Keratinocyte (primary cell): ENCODE results near the gene ANTXR2. TPM values are rescaled to one million over a fixed set of nuclear protein-coding genes. Genes with fewer than 3 reads are reported as not detected.

Source experiments
- DNase-seq: peaks from one replicate; pipeline ENCODE4 v3.0.0-alpha.2; 2011; ENCODE audit warnings: low read depth, missing footprints, low spot score
- FAIRE-seq: peaks from 2 replicates; lab custom pipeline; 2011; peaks lifted over from hg19 to GRCh38; lab: Jason Lieb, UNC
- H2AFZ ChIP-seq: 2 replicates; pipeline ENCODE4 v1.6.0; 2012; ENCODE audit warnings: low read length, control low read depth, inconsistent platforms; ENCODE audit not compliant: control insufficient read depth
- H3K27ac ChIP-seq: 2 replicates; pipeline ENCODE4 v1.5.1; 2011; ENCODE audit warnings: low read length; ENCODE audit not compliant: control insufficient read depth, insufficient read depth
- H3K27me3 ChIP-seq: 3 replicates; pipeline ENCODE4 v1.6.0; 2011; ENCODE audit warnings: low read length; ENCODE audit not compliant: control insufficient read depth, insufficient read depth; ENCODE audit errors: extremely low read depth
- H3K36me3 ChIP-seq, 2 experiments: 2 replicates in 1 of 2; 3 replicates in 1 of 2; pipeline ENCODE4 v1.5.1; 2011; ENCODE audit warnings: low read length in 2 of 2, mild to moderate bottlenecking in 1 of 2; ENCODE audit not compliant: control insufficient read depth in 2 of 2, insufficient read depth in 2 of 2; ENCODE audit errors: extremely low read depth in 1 of 2
- H3K4me1 ChIP-seq: 3 replicates; pipeline ENCODE4 v1.5.1; 2011; ENCODE audit warnings: low read length; ENCODE audit not compliant: control insufficient read depth, insufficient read depth; ENCODE audit errors: extremely low read depth
- H3K4me2 ChIP-seq: 3 replicates; pipeline ENCODE4 v1.6.0; 2011; ENCODE audit warnings: low read depth, low read length; ENCODE audit not compliant: control insufficient read depth, insufficient read depth; ENCODE audit errors: extremely low read depth
- H3K4me3 ChIP-seq, 3 experiments: fragments of 200-600 bp in 1 of 3; sonication (generic) in 1 of 3; 2 replicates in 2 of 3; 3 replicates in 1 of 3; pipeline ENCODE4 v1.5.1; 2011 to 2016; ENCODE audit warnings: low read length in 3 of 3, mild to moderate bottlenecking in 3 of 3, control low read depth in 2 of 3, inconsistent platforms in 1 of 3, low read depth in 1 of 3, mixed read lengths in 1 of 3, mixed run types in 1 of 3, moderate library complexity in 1 of 3; ENCODE audit not compliant: control insufficient read depth in 2 of 3, insufficient read depth in 2 of 3; ENCODE audit errors: extremely low read depth in 1 of 3
- H3K79me2 ChIP-seq: 2 replicates; pipeline ENCODE4 v1.6.0; 2012; ENCODE audit warnings: low read length; ENCODE audit not compliant: control insufficient read depth, insufficient read depth
- H3K9ac ChIP-seq: 3 replicates; pipeline ENCODE4 v1.6.0; 2011; ENCODE audit warnings: low read length; ENCODE audit not compliant: control insufficient read depth, insufficient read depth; ENCODE audit errors: extremely low read depth
- H3K9me1 ChIP-seq: 3 replicates; pipeline ENCODE4 v1.6.0; 2011; ENCODE audit warnings: low read length; ENCODE audit not compliant: control insufficient read depth, insufficient read depth; ENCODE audit errors: extremely low read depth
- H3K9me3 ChIP-seq: 2 replicates; pipeline ENCODE4 v1.5.1; 2012; ENCODE audit warnings: low read depth, low read length; ENCODE audit not compliant: control insufficient read depth
- H4K20me1 ChIP-seq: 3 replicates; pipeline ENCODE4 v1.6.0; 2011; ENCODE audit warnings: low read length; ENCODE audit not compliant: control insufficient read depth, insufficient read depth; ENCODE audit errors: extremely low read depth
- CTCF ChIP-seq, 3 experiments: IDR thresholded peaks in 1 of 3; conservative IDR thresholded peaks in 1 of 3; optimal IDR thresholded peaks in 1 of 3; 2 replicates in 2 of 3; 3 replicates in 1 of 3; pipeline versions ENCODE3 to v1.5.1; 2011; ENCODE audit warnings: low read length in 3 of 3, mild to moderate bottlenecking in 3 of 3, moderate library complexity in 2 of 3, control low read depth in 1 of 3, inconsistent platforms in 1 of 3; ENCODE audit not compliant: insufficient read depth in 2 of 3; ENCODE audit errors: extremely low read depth in 1 of 3
- EZH2 ChIP-seq: IDR thresholded peaks from one replicate; pipeline ENCODE4 v1.6.1; 2012; ENCODE audit warnings: inconsistent platforms, mild to moderate bottlenecking, low read length, moderate library complexity
- dilution Hi-C: fragments of 300-500 bp; cut with MboI; formaldehyde crosslinking; loops from one replicate; pipeline ENCODE4 v1.7.0; 2020; ENCODE audit warnings: low sequenced_read_pairs; ENCODE audit not compliant: extremely low pct_ligation_motif_present
- polyA plus RNA-seq, 5 experiments: library from polyadenylated mRNA; depleted of rRNA in 3 of 5; stranded (reverse) in 3 of 5; stranded (forward) in 1 of 5; unstranded in 1 of 5; fragments of >200 nt; gene quantifications; 1 replicate in 1 of 5; 2 replicates in 3 of 5; 3 replicates in 1 of 5; pipeline versions ENCODE4 v1.2.1 to v1.2.3, GENCODE V29; 2011 to 2012; ENCODE audit warnings: missing spikeins in 2 of 5, low read depth in 1 of 5, low replicate concordance in 1 of 5

Gene ANTXR2
- polyA plus RNA-seq, 1 donor (not counting 4 experiments of a cell fraction or from before 2014, with no cell fraction given) = 89.1 TPM

- Histone ChIP-seq H3K27ac (peak overlapping the region; percentile 63), H3K4me3 (no peak overlapping the region), H3K9me3 (no peaks in the 10 kb centered on the region), H3K27me3 (no peaks in the 10 kb centered on the region), H3K4me1 (peaks cover 35% of the 10 kb centered on the region), H3K9ac (peak overlapping the region; percentile 34), H4K20me1 (no peaks in the 10 kb centered on the region), H3K79me2 (no peaks in the 10 kb centered on the region), H2AFZ (no peak overlapping the region), H3K4me2 (peak overlapping the region; percentile 31), H3K9me1 (no peaks in the 10 kb centered on the region), H3K36me3 (no peaks in the 10 kb centered on the region)
- no peak for DNase-seq
- no peak for FAIRE-seq
- dilution Hi-C loops = no loop called here
- TF ChIP-seq EZH2 (no peak), CTCF (optimal IDR thresholded peaks at IDR 0.05 in 1 of 3, IDR thresholded peaks at IDR 0.05 in 1 of 3, conservative IDR thresholded peaks at IDR 0.05 in 1 of 3; ENCODE audit: extremely low read depth in 1 of 3, insufficient read depth in 2 of 3, low read length in 3 of 3) (no peak)
Measured at GRCh38 chr4:80101071-80101791, 28.2 kb upstream of the ANTXR2 start.

- Histone ChIP-seq H3K79me2 (no peaks in the 10 kb centered on the region), H3K4me1 (peaks cover 38% of the 10 kb centered on the region), H3K9me1 (no peaks in the 10 kb centered on the region), H3K27ac (no peak overlapping the region), H3K4me3 (no peak overlapping the region), H4K20me1 (no peaks in the 10 kb centered on the region), H3K9ac (no peak overlapping the region), H3K9me3 (no peaks in the 10 kb centered on the region), H3K36me3 (no peaks in the 10 kb centered on the region), H2AFZ (no peak overlapping the region), H3K4me2 (no peak overlapping the region), H3K27me3 (no peaks in the 10 kb centered on the region)
- DNase-seq = no peak
- no peak for FAIRE-seq
- TF ChIP-seq CTCF (optimal IDR thresholded peaks at IDR 0.05 in 1 of 3, IDR thresholded peaks at IDR 0.05 in 1 of 3, conservative IDR thresholded peaks at IDR 0.05 in 1 of 3; ENCODE audit: extremely low read depth in 1 of 3, insufficient read depth in 2 of 3, low read length in 3 of 3) (no peak), EZH2 (no peak)
- dilution Hi-C loops = no loop called here
Measured at GRCh38 chr4:80099671-80100070, 26.6 kb upstream of the ANTXR2 start.
